ENCODE data around the gene ABCA13.

DNA sequence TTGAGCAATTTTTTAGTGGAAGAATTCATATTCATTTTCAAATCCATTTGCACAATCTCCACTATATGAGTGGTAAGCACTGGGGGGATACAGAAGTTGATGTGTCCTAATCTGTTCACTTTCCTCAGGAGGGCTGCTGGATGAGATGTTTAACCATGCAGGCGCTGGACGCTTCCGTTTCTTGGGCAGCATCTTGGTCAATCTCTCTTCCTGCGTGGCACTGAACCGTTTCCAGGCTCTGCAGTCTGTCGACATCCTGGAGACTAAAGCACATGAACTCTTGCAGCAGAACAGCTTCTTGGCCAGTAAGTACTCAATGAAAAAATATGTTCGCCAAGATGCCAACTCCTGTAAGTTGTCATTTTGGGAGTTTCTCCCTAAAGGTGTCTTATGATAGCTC, 179.3 kb downstream of the ABCA13 start:
- TF ChIP-seq POLR2A (IDR thresholded peaks at IDR 0.05) = no peak
- TF ChIP-seq POLR2AphosphoS5 (IDR thresholded peaks at IDR 0.05) = no peak
- no peak for TF ChIP-seq CTCF (IDR thresholded peaks at IDR 0.05)

Data from gastroesophageal sphincter (tissue), 3 donors.